HepG2 (cell line): ENCODE results near the gene FN1. TPM values are rescaled to one million over a fixed set of nuclear protein-coding genes. Genes with fewer than 3 reads are reported as not detected.

Experiments
- JUN ChIP-seq: sonication (generic); formaldehyde crosslinking; IDR thresholded peaks from 2 replicates; pipeline ENCODE4 v1.4.0; 2020; ENCODE audit warnings: mild to moderate bottlenecking, missing genetic modification reagents
- MED1 ChIP-seq: sonication (generic); formaldehyde crosslinking; IDR thresholded peaks from 2 replicates; pipeline ENCODE4 v1.4.0; 2020; ENCODE audit warnings: missing genetic modification reagents
- MNT ChIP-seq: fragments of 450-650 bp; IDR thresholded peaks from 2 replicates; pipeline ENCODE4 v1.6.1; 2016
- TP53 ChIP-seq: sonication (generic); formaldehyde crosslinking; conservative IDR thresholded peaks from 2 replicates; pipeline ENCODE4 v1.4.0; 2020; ENCODE audit warnings: missing genetic modification reagents
- ZBTB39 ChIP-seq: sonication (generic); formaldehyde crosslinking; IDR thresholded peaks from 2 replicates; pipeline ENCODE4 v1.5.0; 2020; ENCODE audit warnings: missing genetic modification reagents
- ZNF670 ChIP-seq: sonication (generic); formaldehyde crosslinking; IDR thresholded peaks from 2 replicates; pipeline ENCODE4 v1.8.0; 2022; ENCODE audit warnings: mild to moderate bottlenecking, missing genetic modification reagents, borderline replicate concordance
- polyA plus RNA-seq, 8 experiments: library from polyadenylated mRNA; depleted of rRNA in 3 of 8; stranded (reverse) in 7 of 8; unstranded in 1 of 8; fragments of >200 nt; fragmentation: Illumina TruSeq in 4 of 8; extraction: Trizol in 4 of 8; gene quantifications; 2 replicates each; pipeline versions ENCODE4 v1.2.1 to v1.2.3, GENCODE V29; 2011 to 2016; ENCODE audit warnings: low read depth in 4 of 8, missing spikeins in 1 of 8, mixed read lengths in 1 of 8; ENCODE audit not compliant: insufficient read depth in 1 of 8
- total RNA-seq, 5 experiments: library from RNA; depleted of rRNA; stranded (reverse); fragments of >200 nt; fragmentation: Illumina TruSeq; extraction: Trizol; gene quantifications; 2 replicates each; pipeline ENCODE4 v1.2.3, GENCODE V29; 2016; ENCODE audit warnings: low read depth in 1 of 5
- TF ChIP-seq, protein P1 (sequence below): sonication (generic); formaldehyde crosslinking; IDR thresholded peaks from 2 replicates; pipeline ENCODE4 v1.8.0; 2022; ENCODE audit warnings: mild to moderate bottlenecking, missing genetic modification reagents; ENCODE audit not compliant: insufficient replicate concordance
- TF ChIP-seq, protein P2 (sequence below): sonication (generic); formaldehyde crosslinking; IDR thresholded peaks from 2 replicates; pipeline ENCODE4 v1.4.0; 2020; ENCODE audit warnings: missing genetic modification reagents
- TF ChIP-seq, protein P3 (sequence below): sonication (generic); formaldehyde crosslinking; IDR thresholded peaks from 2 replicates; pipeline ENCODE4 v1.5.0; 2020; ENCODE audit warnings: mild to moderate bottlenecking, missing genetic modification reagents
- TF ChIP-seq, protein P4 (sequence below): sonication (generic); formaldehyde crosslinking; IDR thresholded peaks from 2 replicates; pipeline ENCODE4 v1.5.0; 2020; ENCODE audit warnings: mild to moderate bottlenecking, missing genetic modification reagents, moderate library complexity
- TF ChIP-seq, protein P5 (sequence below): sonication (generic); formaldehyde crosslinking; IDR thresholded peaks from 2 replicates; pipeline ENCODE4 v1.9.0; 2021; ENCODE audit warnings: missing genetic modification reagents, borderline replicate concordance
- TF ChIP-seq, protein P6 (sequence below): sonication (generic); formaldehyde crosslinking; IDR thresholded peaks from 2 replicates; pipeline ENCODE4 v1.9.0; 2022; ENCODE audit warnings: missing genetic modification reagents, mild to moderate bottlenecking, borderline replicate concordance

FN1 gene
- total and polyA plus RNA-seq, 2 of the 13 experiments (the other 11 are each of a cell fraction or from before 2014, with no cell fraction given) = 1,847 to 6,471 TPM

DNA sequence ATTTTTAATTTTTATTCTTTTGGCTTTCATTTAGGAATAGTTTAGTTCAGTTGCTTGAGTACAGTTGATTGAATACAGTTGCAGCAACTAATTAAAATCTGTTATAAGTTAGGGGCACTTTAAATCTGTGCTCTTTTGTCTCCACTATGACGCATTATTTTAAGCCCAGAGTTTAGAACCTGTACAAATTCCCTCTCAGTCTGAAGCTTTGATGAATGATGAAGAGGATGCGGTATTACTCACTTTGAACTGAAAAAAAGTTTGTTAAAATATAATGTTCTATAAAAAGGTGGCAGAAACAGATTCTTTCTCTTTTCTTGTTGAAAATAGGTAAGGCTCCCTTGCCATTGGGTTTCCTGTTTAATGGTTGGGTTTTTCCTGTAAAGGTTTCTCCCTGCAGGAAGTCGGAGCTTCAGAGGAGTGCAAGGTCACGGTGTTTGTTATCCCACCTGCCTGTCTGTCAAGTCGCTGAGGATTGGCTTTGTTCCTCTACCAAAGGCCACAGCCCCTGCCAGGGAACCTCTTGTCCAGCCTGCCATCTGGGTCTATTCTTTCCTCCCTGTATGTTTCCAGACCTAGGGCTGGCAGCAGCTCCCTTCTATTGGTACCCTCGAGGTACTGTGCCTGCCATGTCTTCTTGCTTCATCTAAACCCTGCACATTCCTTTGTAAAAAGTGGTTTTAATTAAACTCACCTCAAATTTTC lies 43.8 kb upstream of the FN1 start (continued):
- TF ChIP-seq, protein P1, sequence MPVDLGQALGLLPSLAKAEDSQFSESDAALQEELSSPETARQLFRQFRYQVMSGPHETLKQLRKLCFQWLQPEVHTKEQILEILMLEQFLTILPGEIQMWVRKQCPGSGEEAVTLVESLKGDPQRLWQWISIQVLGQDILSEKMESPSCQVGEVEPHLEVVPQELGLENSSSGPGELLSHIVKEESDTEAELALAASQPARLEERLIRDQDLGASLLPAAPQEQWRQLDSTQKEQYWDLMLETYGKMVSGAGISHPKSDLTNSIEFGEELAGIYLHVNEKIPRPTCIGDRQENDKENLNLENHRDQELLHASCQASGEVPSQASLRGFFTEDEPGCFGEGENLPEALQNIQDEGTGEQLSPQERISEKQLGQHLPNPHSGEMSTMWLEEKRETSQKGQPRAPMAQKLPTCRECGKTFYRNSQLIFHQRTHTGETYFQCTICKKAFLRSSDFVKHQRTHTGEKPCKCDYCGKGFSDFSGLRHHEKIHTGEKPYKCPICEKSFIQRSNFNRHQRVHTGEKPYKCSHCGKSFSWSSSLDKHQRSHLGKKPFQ (CRISPR knock-in tag) = no peak
- TF ChIP-seq, protein P2, sequence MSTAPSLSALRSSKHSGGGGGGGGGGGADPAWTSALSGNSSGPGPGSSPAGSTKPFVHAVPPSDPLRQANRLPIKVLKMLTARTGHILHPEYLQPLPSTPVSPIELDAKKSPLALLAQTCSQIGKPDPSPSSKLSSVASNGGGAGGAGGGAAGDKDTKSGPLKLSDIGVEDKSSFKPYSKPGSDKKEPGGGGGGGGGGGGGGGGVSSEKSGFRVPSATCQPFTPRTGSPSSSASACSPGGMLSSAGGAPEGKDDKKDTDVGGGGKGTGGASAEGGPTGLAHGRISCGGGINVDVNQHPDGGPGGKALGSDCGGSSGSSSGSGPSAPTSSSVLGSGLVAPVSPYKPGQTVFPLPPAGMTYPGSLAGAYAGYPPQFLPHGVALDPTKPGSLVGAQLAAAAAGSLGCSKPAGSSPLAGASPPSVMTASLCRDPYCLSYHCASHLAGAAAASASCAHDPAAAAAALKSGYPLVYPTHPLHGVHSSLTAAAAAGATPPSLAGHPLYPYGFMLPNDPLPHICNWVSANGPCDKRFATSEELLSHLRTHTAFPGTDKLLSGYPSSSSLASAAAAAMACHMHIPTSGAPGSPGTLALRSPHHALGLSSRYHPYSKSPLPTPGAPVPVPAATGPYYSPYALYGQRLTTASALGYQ (CRISPR knock-in tag) = no peak
- TF ChIP-seq MED1 = peak; percentile 91
- TF ChIP-seq, protein P3, sequence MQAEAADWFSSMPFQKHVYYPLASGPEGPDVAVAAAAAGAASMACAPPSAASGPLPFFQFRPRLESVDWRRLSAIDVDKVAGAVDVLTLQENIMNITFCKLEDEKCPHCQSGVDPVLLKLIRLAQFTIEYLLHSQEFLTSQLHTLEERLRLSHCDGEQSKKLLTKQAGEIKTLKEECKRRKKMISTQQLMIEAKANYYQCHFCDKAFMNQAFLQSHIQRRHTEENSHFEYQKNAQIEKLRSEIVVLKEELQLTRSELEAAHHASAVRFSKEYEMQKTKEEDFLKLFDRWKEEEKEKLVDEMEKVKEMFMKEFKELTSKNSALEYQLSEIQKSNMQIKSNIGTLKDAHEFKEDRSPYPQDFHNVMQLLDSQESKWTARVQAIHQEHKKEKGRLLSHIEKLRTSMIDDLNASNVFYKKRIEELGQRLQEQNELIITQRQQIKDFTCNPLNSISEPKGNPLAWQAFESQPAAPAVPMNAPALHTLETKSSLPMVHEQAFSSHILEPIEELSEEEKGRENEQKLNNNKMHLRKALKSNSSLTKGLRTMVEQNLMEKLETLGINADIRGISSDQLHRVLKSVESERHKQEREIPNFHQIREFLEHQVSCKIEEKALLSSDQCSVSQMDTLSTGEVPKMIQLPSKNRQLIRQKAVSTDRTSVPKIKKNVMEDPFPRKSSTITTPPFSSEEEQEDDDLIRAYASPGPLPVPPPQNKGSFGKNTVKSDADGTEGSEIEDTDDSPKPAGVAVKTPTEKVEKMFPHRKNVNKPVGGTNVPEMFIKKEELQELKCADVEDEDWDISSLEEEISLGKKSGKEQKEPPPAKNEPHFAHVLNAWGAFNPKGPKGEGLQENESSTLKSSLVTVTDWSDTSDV (CRISPR knock-in tag) = no peak
- no peak for TF ChIP-seq MNT
- TF ChIP-seq, protein P4, sequence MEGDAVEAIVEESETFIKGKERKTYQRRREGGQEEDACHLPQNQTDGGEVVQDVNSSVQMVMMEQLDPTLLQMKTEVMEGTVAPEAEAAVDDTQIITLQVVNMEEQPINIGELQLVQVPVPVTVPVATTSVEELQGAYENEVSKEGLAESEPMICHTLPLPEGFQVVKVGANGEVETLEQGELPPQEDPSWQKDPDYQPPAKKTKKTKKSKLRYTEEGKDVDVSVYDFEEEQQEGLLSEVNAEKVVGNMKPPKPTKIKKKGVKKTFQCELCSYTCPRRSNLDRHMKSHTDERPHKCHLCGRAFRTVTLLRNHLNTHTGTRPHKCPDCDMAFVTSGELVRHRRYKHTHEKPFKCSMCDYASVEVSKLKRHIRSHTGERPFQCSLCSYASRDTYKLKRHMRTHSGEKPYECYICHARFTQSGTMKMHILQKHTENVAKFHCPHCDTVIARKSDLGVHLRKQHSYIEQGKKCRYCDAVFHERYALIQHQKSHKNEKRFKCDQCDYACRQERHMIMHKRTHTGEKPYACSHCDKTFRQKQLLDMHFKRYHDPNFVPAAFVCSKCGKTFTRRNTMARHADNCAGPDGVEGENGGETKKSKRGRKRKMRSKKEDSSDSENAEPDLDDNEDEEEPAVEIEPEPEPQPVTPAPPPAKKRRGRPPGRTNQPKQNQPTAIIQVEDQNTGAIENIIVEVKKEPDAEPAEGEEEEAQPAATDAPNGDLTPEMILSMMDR = no peak
- no peak for TF ChIP-seq JUN (CRISPR knock-in tag)
- no peak for TF ChIP-seq TP53 (CRISPR knock-in tag)
- TF ChIP-seq, protein P5, sequence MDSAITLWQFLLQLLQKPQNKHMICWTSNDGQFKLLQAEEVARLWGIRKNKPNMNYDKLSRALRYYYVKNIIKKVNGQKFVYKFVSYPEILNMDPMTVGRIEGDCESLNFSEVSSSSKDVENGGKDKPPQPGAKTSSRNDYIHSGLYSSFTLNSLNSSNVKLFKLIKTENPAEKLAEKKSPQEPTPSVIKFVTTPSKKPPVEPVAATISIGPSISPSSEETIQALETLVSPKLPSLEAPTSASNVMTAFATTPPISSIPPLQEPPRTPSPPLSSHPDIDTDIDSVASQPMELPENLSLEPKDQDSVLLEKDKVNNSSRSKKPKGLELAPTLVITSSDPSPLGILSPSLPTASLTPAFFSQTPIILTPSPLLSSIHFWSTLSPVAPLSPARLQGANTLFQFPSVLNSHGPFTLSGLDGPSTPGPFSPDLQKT (CRISPR knock-in tag) = no peak
- TF ChIP-seq ZNF670 (CRISPR knock-in tag) = no peak
- TF ChIP-seq, protein P6, sequence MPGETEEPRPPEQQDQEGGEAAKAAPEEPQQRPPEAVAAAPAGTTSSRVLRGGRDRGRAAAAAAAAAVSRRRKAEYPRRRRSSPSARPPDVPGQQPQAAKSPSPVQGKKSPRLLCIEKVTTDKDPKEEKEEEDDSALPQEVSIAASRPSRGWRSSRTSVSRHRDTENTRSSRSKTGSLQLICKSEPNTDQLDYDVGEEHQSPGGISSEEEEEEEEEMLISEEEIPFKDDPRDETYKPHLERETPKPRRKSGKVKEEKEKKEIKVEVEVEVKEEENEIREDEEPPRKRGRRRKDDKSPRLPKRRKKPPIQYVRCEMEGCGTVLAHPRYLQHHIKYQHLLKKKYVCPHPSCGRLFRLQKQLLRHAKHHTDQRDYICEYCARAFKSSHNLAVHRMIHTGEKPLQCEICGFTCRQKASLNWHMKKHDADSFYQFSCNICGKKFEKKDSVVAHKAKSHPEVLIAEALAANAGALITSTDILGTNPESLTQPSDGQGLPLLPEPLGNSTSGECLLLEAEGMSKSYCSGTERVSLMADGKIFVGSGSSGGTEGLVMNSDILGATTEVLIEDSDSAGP (CRISPR knock-in tag) = no peak
- TF ChIP-seq ZBTB39 (CRISPR knock-in tag) = no peak
